ENCODE data around the gene MRPL14. TPM values are rescaled to one million over a fixed set of nuclear protein-coding genes. Genes with fewer than 3 reads are reported as not detected.

The MRPL14 gene
- total and polyA plus RNA-seq, 12 donors, result 29.9 to 89.7 (median 41.4) TPM

- H3K27ac ChIP-seq, result no peak overlapping the region
- intact Hi-C loops (cut with DNase I), result loop anchor here in 1 of 10 donors (10.0 kb wide), 1 partner anchor 278 kb away; no protein-coding TSS in a partner anchor
Measured at GRCh38 chr6:44166591-44167184, 39.4 kb upstream of the MRPL14 start.

GRCh38 chr6:44166116-44166515, 38.9 kb upstream of the MRPL14 start:
- no peak overlapping the region for H3K4me3 ChIP-seq
- ATAC-seq (no peak), DNase-seq (no peak)
- intact Hi-C loops (cut with DNase I), result loop anchor here in 1 of 10 donors (10.0 kb wide), 1 partner anchor 279 kb away; no protein-coding TSS in a partner anchor
- TF ChIP-seq CTCF (IDR thresholded peaks at IDR 0.05), result no peak
- no peaks in the 10 kb centered on the region for H3K36me3 ChIP-seq
- H3K27ac ChIP-seq, result no peak overlapping the region
- peaks cover 0 to 5% (median 0%) of the 10 kb centered on the region in 7 donors for H3K27me3 ChIP-seq
- WGBS, 2 donors, result 84 to 88% methylated on average over 7 of the region's 7 CpGs
- H3K9me3 ChIP-seq, result no peaks in the 10 kb centered on the region
- H3K4me1 ChIP-seq, result peaks cover 0 to 9% (median 0%) of the 10 kb centered on the region in 9 donors

More at GRCh38 chr6:44166591-44167184, 39.4 kb upstream of the MRPL14 start:
- TF ChIP-seq CTCF (IDR thresholded peaks at IDR 0.05), result no peak
- DNase-seq (no peak), ATAC-seq (no peak)
- Histone ChIP-seq H3K9me3 (no peaks in the 10 kb centered on the region), H3K4me3 (no peak overlapping the region), H3K36me3 (no peaks in the 10 kb centered on the region), H3K4me1 (peaks cover 0 to 9% (median 0%) of the 10 kb centered on the region in 9 donors), H3K27me3 (peaks cover 0 to 5% (median 0%) of the 10 kb centered on the region in 7 donors)
- WGBS, 2 donors, result 55 to 56% methylated on average over 16 of the region's 16 CpGs

GRCh38 chr6:44162876-44163625, 35.8 kb upstream of the MRPL14 start:
- intact Hi-C loops (cut with DNase I), result loop anchor here in 1 of 10 donors (10.0 kb wide), 1 partner anchor 282 kb away; no protein-coding TSS in a partner anchor
- no peaks in the 10 kb centered on the region for H3K36me3 ChIP-seq
- no peaks in the 10 kb centered on the region for H3K4me1 ChIP-seq
- H3K27ac ChIP-seq, result no peak overlapping the region
- no peaks in the 10 kb centered on the region for H3K9me3 ChIP-seq
- peaks cover 0 to 5% (median 0%) of the 10 kb centered on the region in 7 donors for H3K27me3 ChIP-seq
- no peak overlapping the region for H3K4me3 ChIP-seq
- WGBS, 2 donors, result 79 to 83% methylated on average over 8 of the region's 8 CpGs
- no peak for TF ChIP-seq CTCF (IDR thresholded peaks at IDR 0.05)
- ATAC-seq (no peak), DNase-seq (no peak)

- Histone ChIP-seq H3K27ac (no peak overlapping the region), H3K27me3 (peaks cover 0 to 5% (median 0%) of the 10 kb centered on the region in 7 donors), H3K4me3 (no peak overlapping the region), H3K9me3 (no peaks in the 10 kb centered on the region), H3K36me3 (no peaks in the 10 kb centered on the region), H3K4me1 (no peaks in the 10 kb centered on the region)
- no peak for TF ChIP-seq CTCF (IDR thresholded peaks at IDR 0.05)
- WGBS, 2 donors, result 70 to 75% methylated on average over 8 of the region's 8 CpGs
- ATAC-seq, result no peak
- intact Hi-C loops (cut with DNase I), result loop anchor here in 1 of 10 donors (10.0 kb wide), 1 partner anchor 283 kb away; no protein-coding TSS in a partner anchor
- DNase-seq, result no peak
Measured at GRCh38 chr6:44161997-44162338, 34.7 kb upstream of the MRPL14 start.

Data from heart right ventricle (tissue), 16 donors.